DND-41 (cell line): ENCODE results near the gene AP2A1.

ENCODE experiments used
- ATAC-seq: fragments of 200-7000 bp; cut with Tn5 transposase; 3 replicates; pipeline ENCODE4 v1.9.1; 2021; ENCODE audit warnings: low read depth; ENCODE audit not compliant: insufficient read depth
- DNase-seq: peaks from one replicate; pipeline ENCODE4 v3.0.0-alpha.2; 2020
- H2AFZ ChIP-seq: 2 replicates; pipeline ENCODE4 v1.6.0; 2012; ENCODE audit warnings: low read depth, low read length
- H3K27ac ChIP-seq: 2 replicates; pipeline ENCODE4 v1.5.1; 2012; ENCODE audit warnings: low read length, inconsistent platforms
- H3K27me3 ChIP-seq: fragments of 200-600 bp; sonication (generic); 2 replicates; pipeline ENCODE4 v1.6.0; 2012; ENCODE audit warnings: low read length, mild to moderate bottlenecking, inconsistent platforms; ENCODE audit not compliant: insufficient read depth, poor library complexity
- H3K36me3 ChIP-seq: 2 replicates; pipeline ENCODE4 v1.5.1; 2012; ENCODE audit warnings: low read length, inconsistent platforms; ENCODE audit not compliant: insufficient read depth
- H3K4me1 ChIP-seq: 2 replicates; pipeline ENCODE4 v1.5.1; 2012; ENCODE audit warnings: mild to moderate bottlenecking, low read length; ENCODE audit not compliant: insufficient read depth
- H3K4me2 ChIP-seq: 2 replicates; pipeline ENCODE4 v1.6.0; 2012; ENCODE audit warnings: mild to moderate bottlenecking, moderate library complexity, low read length, inconsistent platforms; ENCODE audit not compliant: insufficient read depth
- H3K4me3 ChIP-seq, 2 experiments: fragments of 200-600 bp in 1 of 2; shearing (Covaris generic) in 1 of 2; 2 replicates each; pipeline ENCODE4 v1.5.1; 2012 to 2016; ENCODE audit warnings: inconsistent platforms in 2 of 2, low read length in 2 of 2, mild to moderate bottlenecking in 2 of 2, low read depth in 1 of 2, moderate library complexity in 1 of 2
- H3K79me2 ChIP-seq: 2 replicates; pipeline ENCODE4 v1.6.0; 2012; ENCODE audit warnings: low read length, inconsistent platforms; ENCODE audit not compliant: insufficient read depth
- H3K9ac ChIP-seq: 2 replicates; pipeline ENCODE4 v1.6.0; 2012; ENCODE audit warnings: low read depth, mild to moderate bottlenecking, inconsistent platforms, low read length, moderate library complexity
- H3K9me3 ChIP-seq: 2 replicates; pipeline ENCODE4 v1.5.1; 2012; ENCODE audit warnings: low read length, moderate library complexity, mild to moderate bottlenecking, inconsistent platforms; ENCODE audit not compliant: insufficient read depth, severe bottlenecking
- H4K20me1 ChIP-seq: 2 replicates; pipeline ENCODE4 v1.6.0; 2012; ENCODE audit warnings: low read length; ENCODE audit not compliant: insufficient read depth
- CTCF ChIP-seq: IDR thresholded peaks from 2 replicates; pipeline ENCODE4 v1.5.1; 2012; ENCODE audit warnings: borderline replicate concordance, low read length, moderate library complexity, mild to moderate bottlenecking; ENCODE audit not compliant: poor library complexity, severe bottlenecking; ENCODE audit errors: extremely low read depth
- EZH2 ChIP-seq: IDR thresholded peaks from 3 replicates; pipeline ENCODE4 v1.6.1; 2012; ENCODE audit warnings: borderline replicate concordance, low read depth, mild to moderate bottlenecking, moderate library complexity, low read length, inconsistent platforms; ENCODE audit not compliant: severe bottlenecking

The AP2A1 gene

GRCh38 chr19:49752701-49753100, 14.1 kb upstream of the AP2A1 start:
- H3K27ac ChIP-seq: no peak overlapping the region
- H3K9ac ChIP-seq: no peak overlapping the region
- H3K4me3 ChIP-seq: no peak overlapping the region

GRCh38 chr19:49755956-49756355, 10.8 kb upstream of the AP2A1 start:
- no peaks in the 10 kb centered on the region for H3K27me3 ChIP-seq
- H3K36me3 ChIP-seq: no peaks in the 10 kb centered on the region
- ATAC-seq (no peak), DNase-seq (no peak)
- TF ChIP-seq CTCF (no peak), EZH2 (no peak)
- no peak overlapping the region for H3K4me2 ChIP-seq
- H2AFZ ChIP-seq: no peak overlapping the region
- H3K4me3 ChIP-seq: no peak overlapping the region
- H3K9ac ChIP-seq: no peak overlapping the region
- peaks cover 3% of the 10 kb centered on the region for H3K9me3 ChIP-seq
- no peak overlapping the region for H3K27ac ChIP-seq
- H4K20me1 ChIP-seq: no peaks in the 10 kb centered on the region
- H3K4me1 ChIP-seq: no peaks in the 10 kb centered on the region
- H3K79me2 ChIP-seq: no peaks in the 10 kb centered on the region

More at GRCh38 chr19:49752701-49753100, 14.1 kb upstream of the AP2A1 start:
- no peak overlapping the region for H3K4me2 ChIP-seq
- ATAC-seq: no peak
- no peaks in the 10 kb centered on the region for H4K20me1 ChIP-seq
- no peaks in the 10 kb centered on the region for H3K27me3 ChIP-seq
- DNase-seq: no peak
- no peaks in the 10 kb centered on the region for H3K36me3 ChIP-seq
- TF ChIP-seq EZH2: no peak
- TF ChIP-seq CTCF: no peak
- H2AFZ ChIP-seq: no peak overlapping the region
- H3K4me1 ChIP-seq: no peaks in the 10 kb centered on the region
- H3K9me3 ChIP-seq: peaks cover 3% of the 10 kb centered on the region
- no peaks in the 10 kb centered on the region for H3K79me2 ChIP-seq

- H3K9me3 ChIP-seq: peaks cover 3% of the 10 kb centered on the region
- TF ChIP-seq CTCF: no peak
- TF ChIP-seq EZH2: no peak
- H3K36me3 ChIP-seq: no peaks in the 10 kb centered on the region
- H3K9ac ChIP-seq: no peak overlapping the region
- no peaks in the 10 kb centered on the region for H3K27me3 ChIP-seq
- no peak overlapping the region for H2AFZ ChIP-seq
- no peak overlapping the region for H3K4me2 ChIP-seq
- no peaks in the 10 kb centered on the region for H3K79me2 ChIP-seq
- H3K27ac ChIP-seq: no peak overlapping the region
- peak; percentile 19; the same call in 1 of the 3 replicates for ATAC-seq
- H3K4me1 ChIP-seq: no peaks in the 10 kb centered on the region
- H3K4me3 ChIP-seq: no peak overlapping the region
- DNase-seq: no peak
- no peaks in the 10 kb centered on the region for H4K20me1 ChIP-seq
Measured at GRCh38 chr19:49758292-49758691, 8.5 kb upstream of the AP2A1 start.

GRCh38 chr19:49761249-49761624, 5.6 kb upstream of the AP2A1 start:
- Histone ChIP-seq H3K4me1 (peaks cover 10% of the 10 kb centered on the region), H3K4me2 (no peak overlapping the region), H4K20me1 (no peaks in the 10 kb centered on the region), H2AFZ (peak overlapping the region; percentile 36; the same call in 1 of the 2 replicates), H3K27me3 (no peaks in the 10 kb centered on the region), H3K4me3 (no peak overlapping the region), H3K27ac (no peak overlapping the region), H3K36me3 (no peaks in the 10 kb centered on the region), H3K9ac (no peak overlapping the region), H3K9me3 (no peaks in the 10 kb centered on the region), H3K79me2 (no peaks in the 10 kb centered on the region)
- TF ChIP-seq EZH2: no peak
- TF ChIP-seq CTCF: no peak
- DNase-seq (no peak), ATAC-seq (no peak)
